GM23248 (cell line): ENCODE results near the gene TMBIM4. TPM values are rescaled to one million over a fixed set of nuclear protein-coding genes. Genes with fewer than 3 reads are reported as not detected.

ENCODE experiments used
- DNase-seq: peaks from one replicate; pipeline ENCODE4 v3.0.0-alpha.2; 2015
- H2AFZ ChIP-seq: fragments of 200-600 bp; sonication (generic); 2 replicates; pipeline ENCODE4 v1.6.1; 2016; ENCODE audit warnings: antibody characterized with exemption
- H3F3A ChIP-seq: fragments of 200-600 bp; sonication (generic); 2 replicates; pipeline ENCODE4 v1.6.1; 2016; ENCODE audit warnings: mild to moderate bottlenecking, antibody characterized with exemption, mixed run types; ENCODE audit not compliant: insufficient read depth
- H3K27ac ChIP-seq: fragments of 200-600 bp; sonication (generic); 2 replicates; pipeline ENCODE4 v1.5.1; 2016; ENCODE audit warnings: mild to moderate bottlenecking
- H3K27me3 ChIP-seq: fragments of 200-600 bp; sonication (generic); replicated peaks from 2 replicates; pipeline ENCODE4 v1.6.1; 2016; ENCODE audit warnings: mild to moderate bottlenecking; ENCODE audit not compliant: insufficient read depth
- H3K36me3 ChIP-seq: fragments of 200-600 bp; sonication (generic); 2 replicates; pipeline ENCODE4 v1.6.1; 2016; ENCODE audit warnings: low read depth, mild to moderate bottlenecking
- H3K4me1 ChIP-seq: fragments of 200-600 bp; sonication (generic); 2 replicates; pipeline ENCODE4 v1.6.1; 2016; ENCODE audit warnings: mild to moderate bottlenecking; ENCODE audit not compliant: insufficient read depth
- H3K4me2 ChIP-seq: fragments of 200-600 bp; sonication (generic); one replicate; pipeline ENCODE4 v1.6.1; 2016; ENCODE audit warnings: mild to moderate bottlenecking; ENCODE audit not compliant: unreplicated experiment
- H3K4me3 ChIP-seq: fragments of 200-600 bp; sonication (generic); 2 replicates; pipeline ENCODE4 v1.5.1; 2016; ENCODE audit warnings: mild to moderate bottlenecking
- H3K79me2 ChIP-seq: fragments of 200-600 bp; sonication (generic); 2 replicates; pipeline ENCODE4 v1.6.1; 2016; ENCODE audit warnings: mild to moderate bottlenecking; ENCODE audit not compliant: insufficient read depth
- H3K9ac ChIP-seq: fragments of 200-600 bp; sonication (generic); 2 replicates; pipeline ENCODE4 v1.6.1; 2016; ENCODE audit warnings: mild to moderate bottlenecking
- H3K9me2 ChIP-seq: fragments of 200-600 bp; sonication (generic); 2 replicates; pipeline ENCODE4 v1.6.1; 2016; ENCODE audit warnings: mixed run types, mild to moderate bottlenecking, moderate library complexity; ENCODE audit not compliant: insufficient read depth
- H3K9me3 ChIP-seq: fragments of 200-600 bp; sonication (generic); one replicate; pipeline ENCODE4 v1.6.1; 2017; ENCODE audit warnings: low read depth
- H4K20me1 ChIP-seq: fragments of 200-600 bp; sonication (generic); 2 replicates; pipeline ENCODE4 v1.6.0; 2016; ENCODE audit not compliant: insufficient read depth
- EZH2 ChIP-seq: fragments of 200-600 bp; sonication (generic); IDR thresholded peaks from 2 replicates; pipeline ENCODE4 v1.6.1; 2018; ENCODE audit warnings: antibody characterized with exemption, mild to moderate bottlenecking; ENCODE audit not compliant: insufficient read depth, poor library complexity, severe bottlenecking
- EZH2phosphoT487 ChIP-seq: fragments of 200-600 bp; sonication (generic); IDR thresholded peaks from 2 replicates; pipeline ENCODE4 v1.6.1; 2018; ENCODE audit warnings: antibody characterized with exemption, moderate library complexity, mild to moderate bottlenecking, low read depth; ENCODE audit not compliant: insufficient read depth
- WGBS, 2 experiments: methylation state at CpG; one replicate each; pipeline ENCODE4 v1.1.6; 2015 to 2017; ENCODE audit warnings: low lambda C conversion rate in 2 of 2, low coverage in 1 of 2; ENCODE audit errors: missing lambda C conversion rate in 2 of 2; 5-methylcytosine and 5-hydroxymethylcytosine counted together
- in situ Hi-C: fragments of 300-500 bp; cut with MboI; formaldehyde crosslinking; loops from 2 replicates; pipeline ENCODE4 v1.15.0; 2020
- polyA plus RNA-seq: library from polyadenylated mRNA; unstranded; fragments of >200 nt; fragmentation: Nextera tagmentation; extraction: Ambion mirVana; gene quantifications from 2 replicates; pipeline ENCODE4 v1.2.1, GENCODE V29; 2016
- total RNA-seq: library from RNA; depleted of rRNA; stranded (reverse); fragments of >200 nt; shearing (Covaris generic); gene quantifications from 2 replicates; pipeline ENCODE4 v1.2.3, GENCODE V29; 2014

TMBIM4 gene
- total and polyA plus RNA-seq, 2 experiments from 2014 or later: 162 to 276 TPM

GRCh38 chr12:66191547-66192126 lies 21.8 kb upstream of the TMBIM4 start:
- H3K4me3 ChIP-seq: no peak overlapping the region
- no peak overlapping the region for H3K4me2 ChIP-seq
- TF ChIP-seq EZH2: no peak
- TF ChIP-seq EZH2phosphoT487: no peak
- no peak overlapping the region for H3K9ac ChIP-seq
- peaks cover 13% of the 10 kb centered on the region; the same call in 1 of the 2 replicates for H3F3A ChIP-seq
- H3K9me2 ChIP-seq: no peaks in the 10 kb centered on the region
- no peak overlapping the region for H2AFZ ChIP-seq
- WGBS, 2 experiments: 94 to 99% methylated on average over 7 of the region's 7 CpGs
- H3K4me1 ChIP-seq: peaks cover 10% of the 10 kb centered on the region
- H3K27ac ChIP-seq: no peak overlapping the region
- peaks cover 18% of the 10 kb centered on the region for H3K79me2 ChIP-seq
- H3K27me3 ChIP-seq: no peaks in the 10 kb centered on the region
- no peaks in the 10 kb centered on the region for H3K9me3 ChIP-seq
- no peaks in the 10 kb centered on the region for H3K36me3 ChIP-seq
- DNase-seq: no peak
- no peaks in the 10 kb centered on the region for H4K20me1 ChIP-seq
- in situ Hi-C loops: no loop called here

DNA sequence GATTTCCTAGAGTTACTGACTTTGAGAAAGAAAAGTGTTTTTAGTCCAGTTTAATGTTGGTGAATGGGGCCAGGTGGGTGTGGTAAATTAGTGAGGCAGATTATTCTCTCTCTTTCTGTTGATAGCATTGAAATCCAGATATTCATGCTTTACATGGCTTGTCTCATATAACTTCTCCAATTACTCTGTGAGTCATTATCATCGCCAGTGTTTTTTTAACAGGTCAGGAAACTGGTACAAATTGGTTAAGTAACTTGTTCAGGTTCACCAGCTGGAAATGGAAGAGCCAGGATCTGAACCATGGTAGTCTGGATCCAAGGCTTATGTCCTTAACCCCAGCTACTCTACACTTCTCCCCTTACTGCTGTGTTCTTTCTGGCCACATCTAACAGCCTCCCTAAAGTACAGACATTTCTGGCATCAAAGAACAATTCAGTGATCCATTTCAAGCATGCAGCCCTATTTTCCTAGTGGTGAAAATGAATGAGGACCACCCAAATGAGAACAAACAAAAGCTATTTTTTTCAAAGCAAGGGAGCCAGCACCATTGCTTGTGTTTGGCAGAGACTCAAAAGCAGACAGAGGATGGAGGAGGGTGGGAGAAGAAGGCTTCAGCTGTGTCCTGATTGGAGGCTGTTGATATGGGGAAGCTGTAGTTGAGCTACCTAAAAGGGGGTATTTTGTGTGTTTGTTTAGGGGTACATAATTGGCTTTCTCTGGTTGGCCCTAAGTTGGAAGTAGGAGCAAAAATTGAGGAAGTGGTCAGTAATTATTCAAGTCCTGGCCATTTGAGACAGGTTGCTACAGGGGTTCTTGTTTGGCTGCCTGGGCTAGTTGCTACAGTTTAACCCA lies 20.9 kb upstream of the TMBIM4 start:
- H3K9me3 ChIP-seq: no peaks in the 10 kb centered on the region
- in situ Hi-C loops: no loop called here
- no peaks in the 10 kb centered on the region for H3K9me2 ChIP-seq
- H3K4me2 ChIP-seq: peak overlapping the region; percentile 87
- no peak overlapping the region for H3K27ac ChIP-seq
- peaks cover 14% of the 10 kb centered on the region for H3K79me2 ChIP-seq
- TF ChIP-seq EZH2 (no peak), EZH2phosphoT487 (no peak)
- H2AFZ ChIP-seq: peak overlapping the region; percentile 98; the same call in 1 of the 2 replicates
- peak overlapping the region; percentile 75 for H3K4me3 ChIP-seq
- no peaks in the 10 kb centered on the region for H3K36me3 ChIP-seq
- peaks cover 12% of the 10 kb centered on the region; the same call in 1 of the 2 replicates for H3F3A ChIP-seq
- H3K27me3 ChIP-seq: no peaks in the 10 kb centered on the region
- H4K20me1 ChIP-seq: no peaks in the 10 kb centered on the region
- H3K9ac ChIP-seq: 0 out of 2 replicates have a peak overlapping the region, but pooled peaks have one; percentile 79
- DNase-seq: peak; percentile 48
- peaks cover 10% of the 10 kb centered on the region; the same call in 1 of the 2 replicates for H3K4me1 ChIP-seq
- WGBS, 2 experiments: 20 to 26% methylated on average over 1 of the region's 1 CpG

- Histone ChIP-seq H3K36me3 (no peaks in the 10 kb centered on the region), H3K4me2 (peak overlapping the region; percentile 87), H3F3A (peaks cover 12% of the 10 kb centered on the region; the same call in 1 of the 2 replicates), H4K20me1 (no peaks in the 10 kb centered on the region), H3K79me2 (peaks cover 8% of the 10 kb centered on the region), H3K27me3 (no peaks in the 10 kb centered on the region), H3K9me3 (no peaks in the 10 kb centered on the region), H2AFZ (peak overlapping the region; percentile 98), H3K9ac (peak overlapping the region; percentile 79), H3K4me1 (peaks cover 10% of the 10 kb centered on the region; the same call in 1 of the 2 replicates), H3K9me2 (no peaks in the 10 kb centered on the region), H3K4me3 (peak overlapping the region; percentile 75), H3K27ac (peak overlapping the region; percentile 46)
- peak; percentile 53 for DNase-seq
- TF ChIP-seq EZH2: no peak
- no peak for TF ChIP-seq EZH2phosphoT487
- in situ Hi-C loops: no loop called here
- 8 to 11% methylated on average over 6 of the region's 6 CpGs for WGBS, 2 experiments
These were observed 20.1 kb upstream of the TMBIM4 start for GRCh38 chr12:66189889-66190288.

DNA sequence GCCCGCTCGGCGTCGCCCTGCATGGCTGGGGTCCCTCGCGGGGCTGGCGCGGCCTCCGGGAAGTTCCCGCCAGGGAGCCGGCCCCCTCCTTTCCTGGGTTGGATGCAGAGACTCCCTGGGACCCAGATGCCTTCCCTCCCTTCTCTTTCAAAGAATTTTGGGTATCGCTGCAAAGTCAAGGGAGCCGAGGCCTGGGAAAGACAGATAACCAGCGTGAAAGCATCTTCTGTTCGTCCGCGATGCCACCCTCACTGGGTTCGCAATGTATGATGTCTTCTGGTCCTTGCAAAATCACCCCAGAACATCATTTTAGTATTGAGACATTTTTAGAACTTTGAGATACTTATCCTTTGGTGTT lies 19.7 kb upstream of the TMBIM4 start:
- Histone ChIP-seq H3K9ac (peak overlapping the region; percentile 79), H2AFZ (peak overlapping the region; percentile 98), H3K36me3 (no peaks in the 10 kb centered on the region), H3K4me1 (peaks cover 10% of the 10 kb centered on the region; the same call in 1 of the 2 replicates), H3F3A (peaks cover 12% of the 10 kb centered on the region; the same call in 1 of the 2 replicates), H3K27me3 (no peaks in the 10 kb centered on the region), H3K4me2 (peak overlapping the region; percentile 87), H3K9me3 (no peaks in the 10 kb centered on the region), H3K27ac (peak overlapping the region; percentile 46), H3K4me3 (peak overlapping the region; percentile 75), H4K20me1 (no peaks in the 10 kb centered on the region), H3K9me2 (no peaks in the 10 kb centered on the region), H3K79me2 (peaks cover 8% of the 10 kb centered on the region)
- in situ Hi-C loops: no loop called here
- peak; percentile 53 for DNase-seq
- TF ChIP-seq EZH2phosphoT487: no peak
- no peak for TF ChIP-seq EZH2
- 0 to 4% methylated on average over 7 to 10 of the region's 18 CpGs for WGBS, 2 experiments
